SK-N-SH treated with all-trans-retinoic acid at 6 μM for 48 hours (cell line): ENCODE measurements around the gene BEST4.

Experiments used
- ATAC-seq: fragments of 200-7000 bp; cut with Tn5 transposase; 3 replicates; pipeline ENCODE4 v1.9.1; 2020; ENCODE audit warnings: mild to moderate bottlenecking, moderate library complexity
- ARNTL ChIP-seq: fragments of 450-650 bp; formaldehyde crosslinking; IDR thresholded peaks from 2 replicates; pipeline ENCODE4 v1.5.0; 2020; ENCODE audit warnings: low read depth, mild to moderate bottlenecking, moderate library complexity, borderline replicate concordance
- BACH2 ChIP-seq: fragments of 250-450 bp; sonication (Bioruptor Pico); IDR thresholded peaks from 2 replicates; pipeline ENCODE4 v1.9.0; 2021; ENCODE audit warnings: mild to moderate bottlenecking, borderline replicate concordance
- CREB5 ChIP-seq: fragments of 250-450 bp; sonication (Bioruptor Pico); IDR thresholded peaks from 2 replicates; pipeline ENCODE4 v1.5.1; 2020; ENCODE audit warnings: low read depth, mild to moderate bottlenecking, moderate library complexity
- CSDC2 ChIP-seq: fragments of 250-450 bp; sonication (Bioruptor Pico); IDR thresholded peaks from 2 replicates; pipeline ENCODE4 v1.5.0; 2020; ENCODE audit warnings: mild to moderate bottlenecking, moderate library complexity
- CSRNP3 ChIP-seq: fragments of 250-450 bp; sonication (Bioruptor Pico); IDR thresholded peaks from 2 replicates; pipeline ENCODE4 v1.5.1; 2021; ENCODE audit warnings: mild to moderate bottlenecking, moderate library complexity
- ESRRG ChIP-seq: fragments of 250-450 bp; sonication (Bioruptor Pico); IDR thresholded peaks from 2 replicates; pipeline ENCODE4 v1.6.1; 2021; ENCODE audit warnings: mild to moderate bottlenecking
- GLIS3 ChIP-seq: fragments of 250-450 bp; sonication (Bioruptor Pico); IDR thresholded peaks from 2 replicates; pipeline ENCODE4 v1.5.0; 2020; ENCODE audit warnings: mild to moderate bottlenecking, moderate library complexity
- ISL1 ChIP-seq: fragments of 250-450 bp; sonication (Bioruptor Pico); IDR thresholded peaks from 2 replicates; pipeline ENCODE4 v2.1.2; 2022; ENCODE audit warnings: mild to moderate bottlenecking, moderate library complexity
- OSR1 ChIP-seq: fragments of 250-450 bp; sonication (Bioruptor Pico); IDR thresholded peaks from 2 replicates; pipeline ENCODE4 v1.8.0; 2022; ENCODE audit warnings: moderate library complexity, mild to moderate bottlenecking, inconsistent platforms
- PATZ1 ChIP-seq: fragments of 250-450 bp; sonication (Bioruptor Pico); IDR thresholded peaks from 2 replicates; pipeline ENCODE4 v1.8.0; 2020; ENCODE audit warnings: mild to moderate bottlenecking, moderate library complexity, borderline replicate concordance
- POU6F1 ChIP-seq: fragments of 250-450 bp; sonication (Bioruptor Pico); IDR thresholded peaks from 2 replicates; pipeline ENCODE4 v1.8.0; 2021; ENCODE audit warnings: low read depth, mild to moderate bottlenecking, moderate library complexity, borderline replicate concordance
- PPARA ChIP-seq: fragments of 250-450 bp; sonication (Bioruptor Pico); IDR thresholded peaks from 2 replicates; pipeline ENCODE4 v1.5.0; 2020; ENCODE audit warnings: mild to moderate bottlenecking, borderline replicate concordance
- RARB ChIP-seq: fragments of 250-450 bp; sonication (Bioruptor Pico); IDR thresholded peaks from 2 replicates; pipeline ENCODE4 v1.8.0; 2021; ENCODE audit warnings: mild to moderate bottlenecking, moderate library complexity
- SNAI2 ChIP-seq: fragments of 250-450 bp; sonication (Bioruptor Pico); IDR thresholded peaks from 2 replicates; pipeline ENCODE4 v1.5.0; 2020; ENCODE audit warnings: mild to moderate bottlenecking, moderate library complexity
- TCF4 ChIP-seq: fragments of 250-450 bp; sonication (Bioruptor Pico); IDR thresholded peaks from 2 replicates; pipeline ENCODE4 v1.8.0; 2021; ENCODE audit warnings: mild to moderate bottlenecking, moderate library complexity, borderline replicate concordance
- TOX ChIP-seq: fragments of 250-450 bp; sonication (Bioruptor Pico); IDR thresholded peaks from 2 replicates; pipeline ENCODE4 v1.8.0; 2021; ENCODE audit warnings: mild to moderate bottlenecking, moderate library complexity, borderline replicate concordance
- TSHZ2 ChIP-seq: fragments of 250-450 bp; sonication (Bioruptor Pico); IDR thresholded peaks from 2 replicates; pipeline ENCODE4 v1.5.0; 2020; ENCODE audit warnings: mild to moderate bottlenecking, moderate library complexity
- ZC3H10 ChIP-seq: fragments of 250-450 bp; sonication (Bioruptor Pico); IDR thresholded peaks from 2 replicates; pipeline ENCODE4 v1.5.1; 2021; ENCODE audit warnings: mild to moderate bottlenecking, moderate library complexity
- ZFP3 ChIP-seq: fragments of 250-450 bp; sonication (Bioruptor Pico); IDR thresholded peaks from 2 replicates; pipeline ENCODE4 v1.5.0; 2020; ENCODE audit warnings: mild to moderate bottlenecking, moderate library complexity
- ZFP30 ChIP-seq: fragments of 450-650 bp; formaldehyde crosslinking; IDR thresholded peaks from 2 replicates; pipeline ENCODE4 v1.5.0; 2022; ENCODE audit warnings: mild to moderate bottlenecking, moderate library complexity
- ZNF565 ChIP-seq: fragments of 450-650 bp; formaldehyde crosslinking; conservative IDR thresholded peaks from 2 replicates; pipeline ENCODE4 v1.5.0; 2020; ENCODE audit warnings: low read depth, mild to moderate bottlenecking, moderate library complexity
- ZNF70 ChIP-seq: fragments of 450-650 bp; formaldehyde crosslinking; IDR thresholded peaks from 2 replicates; pipeline ENCODE4 v1.5.0; 2020; ENCODE audit warnings: mild to moderate bottlenecking, moderate library complexity
- ZNF8 ChIP-seq: fragments of 450-650 bp; formaldehyde crosslinking; IDR thresholded peaks from 2 replicates; pipeline ENCODE4 v1.5.0; 2020; ENCODE audit warnings: mild to moderate bottlenecking, moderate library complexity

Gene BEST4

GRCh38 chr1:44820328-44821239 is 32.6 kb upstream of the BEST4 start:
- ATAC-seq: peak; percentile 1
- TF ChIP-seq SNAI2 (CRISPR knock-in tag) (no peak), ZNF565 (CRISPR knock-in tag) (no peak), ISL1 (CRISPR knock-in tag) (no peak), ZNF8 (CRISPR knock-in tag) (no peak), TSHZ2 (CRISPR knock-in tag) (no peak), CSDC2 (CRISPR knock-in tag) (no peak), RARB (no peak), ZC3H10 (no peak), ZFP3 (CRISPR knock-in tag) (no peak), TCF4 (no peak)

- ATAC-seq: peak; percentile 86
- TF ChIP-seq CREB5 (peak; percentile 57), ZFP3 (CRISPR knock-in tag) (no peak), BACH2 (no peak), PPARA (CRISPR knock-in tag) (no peak), OSR1 (no peak), ARNTL (CRISPR knock-in tag) (0 out of 2 replicates have a peak, but pooled peaks have one; percentile 12), ZNF565 (CRISPR knock-in tag) (no peak), ISL1 (CRISPR knock-in tag) (no peak), TOX (CRISPR knock-in tag) (peak; percentile 76; the same call in 1 of the 2 replicates), PATZ1 (peak; percentile 92), ESRRG (CRISPR knock-in tag) (peak; percentile 42; the same call in 1 of the 2 replicates), CSDC2 (CRISPR knock-in tag) (no peak), RARB (peak; percentile 83), POU6F1 (CRISPR knock-in tag) (peak; percentile 35; the same call in 1 of the 2 replicates), ZNF8 (CRISPR knock-in tag) (no peak), TSHZ2 (CRISPR knock-in tag) (no peak), CSRNP3 (no peak; the same call in 1 of the 2 replicates), GLIS3 (peak; percentile 90), TCF4 (no peak), ZNF70 (CRISPR knock-in tag) (peak; percentile 34; the same call in 1 of the 2 replicates), ZFP30 (CRISPR knock-in tag) (peak; percentile 18; the same call in 1 of the 2 replicates), SNAI2 (CRISPR knock-in tag) (no peak), ZC3H10 (peak; percentile 78)
Observed at GRCh38 chr1:44819608-44820327, 31.8 kb upstream of the BEST4 start.
